Kidney (tissue), 14 donors: ENCODE results near the gene LUZP2. TPM values are rescaled to one million over a fixed set of nuclear protein-coding genes. Genes with fewer than 3 reads are reported as not detected.

ENCODE experiments used
- DNase-seq, 5 donors: peaks; one replicate each; pipeline ENCODE4 v3.0.0-alpha.2; 2013 to 2020
- FAIRE-seq: peaks from 2 replicates; lab custom pipeline; 2012; peaks lifted over from hg19 to GRCh38; lab: Jason Lieb, UNC
- H3K27ac ChIP-seq, 2 donors: one replicate each; pipeline ENCODE4 v1.7.0; 2013; ENCODE audit warnings: low read depth in 2 of 2, low read length in 2 of 2, inconsistent platforms in 1 of 2
- H3K27me3 ChIP-seq: one replicate; pipeline ENCODE4 v1.7.1; 2013; ENCODE audit warnings: low read length, inconsistent platforms; ENCODE audit not compliant: control insufficient read depth, insufficient read depth
- H3K36me3 ChIP-seq, 3 donors: one replicate each; pipeline versions ENCODE4 v1.7.0 to v1.7.1; 2013; ENCODE audit warnings: low read length in 3 of 3, control low read depth in 1 of 3, inconsistent platforms in 1 of 3; ENCODE audit not compliant: insufficient read depth in 3 of 3, control insufficient read depth in 2 of 3
- H3K4me1 ChIP-seq, 3 donors: one replicate each; pipeline versions ENCODE4 v1.7.0 to v1.7.1; 2013; ENCODE audit warnings: low read length in 3 of 3, inconsistent platforms in 1 of 3, low read depth in 1 of 3; ENCODE audit not compliant: control insufficient read depth in 2 of 3, insufficient read depth in 2 of 3
- H3K4me3 ChIP-seq, 3 donors: one replicate each; pipeline versions ENCODE4 v1.7.0 to v1.8.1; 2013; ENCODE audit warnings: low read length in 3 of 3, control low read depth in 1 of 3, inconsistent platforms in 1 of 3
- H3K9ac ChIP-seq, 3 donors: one replicate each; pipeline versions ENCODE4 v1.7.0 to v1.7.1; 2013; ENCODE audit warnings: low read length in 3 of 3, control low read depth in 1 of 3, inconsistent platforms in 1 of 3
- H3K9me3 ChIP-seq, 3 donors: one replicate each; pipeline versions ENCODE4 v1.7.0 to v1.7.1; 2013; ENCODE audit warnings: low read length in 3 of 3, control low read depth in 1 of 3, inconsistent platforms in 1 of 3; ENCODE audit not compliant: control insufficient read depth in 2 of 3, insufficient read depth in 1 of 3
- CTCF ChIP-seq: IDR thresholded peaks from 3 replicates; pipeline ENCODE4 v1.5.1; 2012; ENCODE audit warnings: mild to moderate bottlenecking, moderate library complexity, borderline replicate concordance; ENCODE audit not compliant: insufficient read depth; ENCODE audit errors: extremely low read depth
- intact Hi-C: fragments of 100-400 bp; cut with DNase I; formaldehyde crosslinking; loops from one replicate; pipeline ENCODE4 v1.11.1; 2022
- polyA plus RNA-seq: library from polyadenylated mRNA; stranded (reverse); fragments of 350-450 nt; fragmentation: Illumina TruSeq; extraction: RNeasy Lipid Tissue Mini Kit (QIAGEN cat#74804); gene quantifications from one replicate; pipeline ENCODE4 v1.2.3, GENCODE V29; 2014; ENCODE audit warnings: low read depth, low replicate concordance; ENCODE audit not compliant: insufficient read depth
- total RNA-seq: library from RNA; stranded (reverse); fragmentation: NEBNext Ultra II Directional; extraction: Animal tissue kit (Norgen Biotek cat#: 25700); gene quantifications from one replicate; pipeline ENCODE4 v1.2.1, GENCODE V29; 2021
- donor health status: control.
- donor health status: control.
- donor health status: control.
- donor health status: control.
- donor health status: control.
- donor health status: DM: yes; HTN: yes; CAD: no.
- donor health status: Normal renal cell carcinoma (clear cell type).

Gene LUZP2
- total and polyA plus RNA-seq, 2 donors from 2014 or later, result 0.19 TPM; not detected in 1

- DNase-seq (no peak), FAIRE-seq (no peak)
- H3K27me3 ChIP-seq, result no peaks in the 10 kb centered on the region
- no peaks in the 10 kb centered on the region for H3K9me3 ChIP-seq
- no peaks in the 10 kb centered on the region for H3K36me3 ChIP-seq
- H3K4me1 ChIP-seq, result no peaks in the 10 kb centered on the region
- H3K4me3 ChIP-seq, result no peak overlapping the region
- H3K9ac ChIP-seq, result no peak overlapping the region
- intact Hi-C loops, result no loop called here
- no peak overlapping the region for H3K27ac ChIP-seq
- no peak for TF ChIP-seq CTCF
Observed at GRCh38 chr11:24624432-24624831, 127.6 kb downstream of the LUZP2 start.

GRCh38 chr11:24625975-24626374, 129.1 kb downstream of the LUZP2 start:
- Histone ChIP-seq H3K4me3 (no peak overlapping the region), H3K36me3 (no peaks in the 10 kb centered on the region), H3K4me1 (no peaks in the 10 kb centered on the region), H3K27ac (no peak overlapping the region), H3K9ac (no peak overlapping the region), H3K27me3 (no peaks in the 10 kb centered on the region), H3K9me3 (no peaks in the 10 kb centered on the region)
- no peak for DNase-seq
- no peak for FAIRE-seq
- intact Hi-C loops, result no loop called here
- no peak for TF ChIP-seq CTCF

GRCh38 chr11:24628224-24628776, 131.4 kb downstream of the LUZP2 start:
- Histone ChIP-seq H3K9me3 (no peaks in the 10 kb centered on the region), H3K9ac (no peak overlapping the region), H3K36me3 (no peaks in the 10 kb centered on the region), H3K4me1 (no peaks in the 10 kb centered on the region), H3K27me3 (no peaks in the 10 kb centered on the region), H3K27ac (no peak overlapping the region), H3K4me3 (no peak overlapping the region)
- no peak for TF ChIP-seq CTCF
- no peak for FAIRE-seq
- no peak for DNase-seq
- intact Hi-C loops, result no loop called here
